Neural cell (in vitro differentiated cells): ENCODE measurements around the gene COQ2. TPM values are rescaled to one million over a fixed set of nuclear protein-coding genes. Genes with fewer than 3 reads are reported as not detected.

Experiments used
- H2AFZ ChIP-seq: fragments of 200-600, 300-800 bp; sonication (generic), shearing (Covaris generic); 2 replicates; pipeline ENCODE4 v1.6.0; 2014; ENCODE audit warnings: low read depth, mild to moderate bottlenecking, antibody characterized with exemption, low read length, moderate library complexity
- H3F3A ChIP-seq: fragments of 200-600 bp; shearing (Covaris generic); 2 replicates; pipeline ENCODE4 v1.6.1; 2016; ENCODE audit warnings: mild to moderate bottlenecking, moderate library complexity, mixed read lengths, antibody characterized with exemption, low read length; ENCODE audit not compliant: insufficient read depth, poor library complexity, severe bottlenecking
- H3K27ac ChIP-seq: fragments of 200-600, 300-800 bp; sonication (generic), shearing (Covaris generic); 2 replicates; pipeline ENCODE4 v1.5.1; 2014; ENCODE audit warnings: mild to moderate bottlenecking, low read length, moderate library complexity
- H3K27me3 ChIP-seq: fragments of 300-800, 200-600 bp; sonication (generic), shearing (Covaris generic); 2 replicates; pipeline ENCODE4 v1.6.0; 2014; ENCODE audit warnings: mild to moderate bottlenecking, low read depth, low read length, moderate library complexity; ENCODE audit not compliant: insufficient read depth
- H3K36me3 ChIP-seq: fragments of 300-800, 200-600 bp; sonication (generic), shearing (Covaris generic); 2 replicates; pipeline ENCODE4 v1.5.1; 2014; ENCODE audit warnings: mild to moderate bottlenecking, antibody characterized with exemption, low read length, moderate library complexity; ENCODE audit not compliant: insufficient read depth
- H3K4me2 ChIP-seq: fragments of 300-800, 200-600 bp; sonication (generic), shearing (Covaris generic); 2 replicates; pipeline ENCODE4 v1.6.0; 2014; ENCODE audit warnings: mild to moderate bottlenecking, low read length
- H3K4me3 ChIP-seq: fragments of 300-800, 200-600 bp; sonication (generic), shearing (Covaris generic); 2 replicates; pipeline ENCODE4 v1.5.1; 2014; ENCODE audit warnings: mild to moderate bottlenecking, low read length, moderate library complexity
- H3K79me2 ChIP-seq: fragments of 200-600 bp; shearing (Covaris generic); replicated peaks from 2 replicates; pipeline ENCODE4 v1.6.0; 2014; ENCODE audit warnings: mild to moderate bottlenecking, low read length, moderate library complexity; ENCODE audit not compliant: insufficient read depth
- H3K9ac ChIP-seq: fragments of 300-800, 200-600 bp; sonication (generic), shearing (Covaris generic); 2 replicates; pipeline ENCODE4 v1.6.1; 2016; ENCODE audit warnings: mild to moderate bottlenecking, low read length, mixed read lengths
- H3K9me2 ChIP-seq: fragments of 200-600 bp; shearing (Covaris generic); 2 replicates; pipeline ENCODE4 v1.6.1; 2016; ENCODE audit warnings: mild to moderate bottlenecking, low read length, mixed read lengths; ENCODE audit not compliant: insufficient read depth
- H3K9me3 ChIP-seq: fragments of 200-600, 300-800 bp; sonication (generic), shearing (Covaris generic); 2 replicates; pipeline ENCODE4 v1.6.1; 2016; ENCODE audit warnings: mild to moderate bottlenecking, mixed run types, low read length, moderate library complexity, mixed read lengths
- H4K20me1 ChIP-seq: fragments of 200-600 bp; shearing (Covaris generic); 2 replicates; pipeline ENCODE4 v1.6.1; 2016; ENCODE audit warnings: mild to moderate bottlenecking, mixed run types; ENCODE audit not compliant: insufficient read depth
- CTCF ChIP-seq: fragments of 450-650 bp; IDR thresholded peaks from 2 replicates; pipeline ENCODE4 v1.5.1; 2014; ENCODE audit warnings: antibody characterized with exemption, mild to moderate bottlenecking, moderate library complexity; ENCODE audit not compliant: poor library complexity, severe bottlenecking
- EP300 ChIP-seq: fragments of 450-650 bp; conservative IDR thresholded peaks from 2 replicates; pipeline ENCODE4 v1.6.1; 2014; ENCODE audit warnings: antibody characterized with exemption, mild to moderate bottlenecking, moderate library complexity; ENCODE audit not compliant: poor library complexity, severe bottlenecking
- EZH2 ChIP-seq: fragments of 200-600, 300-800 bp; shearing (Covaris generic), sonication (generic); IDR thresholded peaks from 2 replicates; pipeline ENCODE4 v1.6.1; 2014; ENCODE audit warnings: antibody characterized with exemption, low read length, borderline replicate concordance, mild to moderate bottlenecking; ENCODE audit not compliant: insufficient read depth, poor library complexity, severe bottlenecking
- MXI1 ChIP-seq: fragments of 450-650 bp; conservative IDR thresholded peaks from 2 replicates; pipeline ENCODE4 v1.6.1; 2014; ENCODE audit warnings: antibody characterized with exemption, mild to moderate bottlenecking; ENCODE audit not compliant: poor library complexity, severe bottlenecking
- POLR2AphosphoS5 ChIP-seq: IDR thresholded peaks from 2 replicates; pipeline ENCODE4 v1.6.1; 2012
- RAD21 ChIP-seq: fragments of 450-650 bp; conservative IDR thresholded peaks from 2 replicates; pipeline ENCODE4 v1.6.1; 2014; ENCODE audit warnings: antibody characterized with exemption, mild to moderate bottlenecking, moderate library complexity
- REST ChIP-seq: IDR thresholded peaks from 2 replicates; pipeline ENCODE4 v1.6.1; 2012; ENCODE audit warnings: borderline replicate concordance
- SMC3 ChIP-seq: fragments of 450-650 bp; conservative IDR thresholded peaks from 2 replicates; pipeline ENCODE4 v1.6.1; 2014; ENCODE audit warnings: antibody characterized with exemption, mild to moderate bottlenecking, moderate library complexity; ENCODE audit not compliant: poor library complexity
- TAF1 ChIP-seq: IDR thresholded peaks from 2 replicates; pipeline ENCODE4 v1.6.1; 2012; ENCODE audit warnings: low read depth
- polyA plus RNA-seq: library from polyadenylated mRNA; depleted of rRNA; stranded (reverse); fragments of >200 nt; gene quantifications from 2 replicates; pipeline ENCODE4 v1.2.3, GENCODE V29; 2014

The COQ2 gene
- polyA plus RNA-seq, 1 donor from 2014 or later = 19.8 TPM

- Histone ChIP-seq H3K4me3 (no peak overlapping the region), H3F3A (no peaks in the 10 kb centered on the region), H3K36me3 (no peaks in the 10 kb centered on the region), H3K79me2 (no peaks in the 10 kb centered on the region), H4K20me1 (no peaks in the 10 kb centered on the region), H3K27ac (no peak overlapping the region), H3K27me3 (no peaks in the 10 kb centered on the region), H3K4me2 (no peak overlapping the region), H2AFZ (no peak overlapping the region), H3K9ac (no peak overlapping the region), H3K9me3 (no peaks in the 10 kb centered on the region), H3K9me2 (no peaks in the 10 kb centered on the region)
- TF ChIP-seq SMC3 = no peak
- no peak for TF ChIP-seq POLR2AphosphoS5
- no peak for TF ChIP-seq RAD21
- TF ChIP-seq REST = no peak
- no peak for TF ChIP-seq EZH2
- TF ChIP-seq TAF1 = no peak
- TF ChIP-seq MXI1 = no peak
- TF ChIP-seq CTCF = no peak
- TF ChIP-seq EP300 = no peak
These were observed 17.3 kb downstream of the COQ2 start for GRCh38 chr4:83267121-83267829.

GRCh38 chr4:83266689-83267088 is 17.9 kb downstream of the COQ2 start:
- H3K4me2 ChIP-seq = no peak overlapping the region
- no peaks in the 10 kb centered on the region for H3K9me2 ChIP-seq
- H3K27me3 ChIP-seq = no peaks in the 10 kb centered on the region
- no peak overlapping the region for H3K9ac ChIP-seq
- TF ChIP-seq REST = no peak
- TF ChIP-seq RAD21 = no peak
- no peak for TF ChIP-seq EP300
- no peak for TF ChIP-seq MXI1
- no peak for TF ChIP-seq CTCF
- no peak for TF ChIP-seq POLR2AphosphoS5
- no peak for TF ChIP-seq SMC3
- no peak overlapping the region for H3K4me3 ChIP-seq
- no peaks in the 10 kb centered on the region for H3K9me3 ChIP-seq
- H3K79me2 ChIP-seq = no peaks in the 10 kb centered on the region
- no peaks in the 10 kb centered on the region for H3F3A ChIP-seq
- H3K27ac ChIP-seq = no peak overlapping the region
- no peaks in the 10 kb centered on the region for H3K36me3 ChIP-seq
- no peaks in the 10 kb centered on the region for H4K20me1 ChIP-seq
- H2AFZ ChIP-seq = no peak overlapping the region
